PC-9 (cell line): ENCODE measurements around the gene HSDL1.

Experiments used
- CTCF ChIP-seq: fragments of 200-600 bp; sonication (generic); conservative IDR thresholded peaks from 2 replicates; pipeline ENCODE4 v1.6.1; 2017; ENCODE audit warnings: mixed run types, antibody characterized with exemption, mild to moderate bottlenecking, moderate library complexity
- EZH2 ChIP-seq: fragments of 200-600 bp; sonication (generic); IDR thresholded peaks from 2 replicates; pipeline ENCODE4 v1.8.0; 2017; ENCODE audit warnings: antibody characterized with exemption, low read depth

GRCh38 chr16:84124257-84125073 is 20.5 kb downstream of the HSDL1 start:
- TF ChIP-seq CTCF (no peak), EZH2 (no peak)
